NCI-H510A treated with DMSO at 0.1 percent for 48 hours (cell line): ENCODE measurements around the gene CHST6.
"Not testable (repeated sequence)": the region's sequence is repeated elsewhere in the genome, so short reads cannot be mapped to it uniquely, and the experiment has no call there.

Source experiments
- DNase-seq: peaks from one replicate; lab custom pipeline; 2025; lab: John Stamatoyannopoulos, UW

The CHST6 gene

GRCh38 chr16:75502916-75503605 is 7.8 kb upstream of the CHST6 start:
- no peak for DNase-seq

- DNase-seq, result not testable (repeated sequence)
Measured at GRCh38 chr16:75501820-75502219, 6.6 kb upstream of the CHST6 start.

GRCh38 chr16:75501359-75501758 is 6.1 kb upstream of the CHST6 start:
- DNase-seq, result no peak

- DNase-seq, result peak; percentile 7
Measured at GRCh38 chr16:75498605-75499322, 3.5 kb upstream of the CHST6 start.

- no peak for DNase-seq
Measured at GRCh38 chr16:75497558-75497957, 2.3 kb upstream of the CHST6 start.

GRCh38 chr16:75494661-75495075 is 573 bp downstream of the CHST6 start:
- DNase-seq, result no peak

- no peak for DNase-seq
Measured at GRCh38 chr16:75494184-75494583, 1.1 kb downstream of the CHST6 start.

- DNase-seq, result no peak
Measured at GRCh38 chr16:75491876-75492275, 3.4 kb downstream of the CHST6 start.

- DNase-seq, result no peak
Measured at GRCh38 chr16:75488322-75488721, 6.9 kb downstream of the CHST6 start.

- no peak for DNase-seq
Measured at GRCh38 chr16:75486676-75487313, 8.4 kb downstream of the CHST6 start.

- peak; percentile 75 for DNase-seq
Measured at GRCh38 chr16:75486014-75486675, 9.1 kb downstream of the CHST6 start.

- DNase-seq, result no peak
Measured at GRCh38 chr16:75485230-75486013, 9.8 kb downstream of the CHST6 start.

- no peak for DNase-seq
Measured at GRCh38 chr16:75483222-75483621, 12.0 kb downstream of the CHST6 start.

- no peak for DNase-seq
Measured at GRCh38 chr16:75482434-75483205, 12.6 kb downstream of the CHST6 start.

- no peak for DNase-seq
Measured at GRCh38 chr16:75481475-75481874, 13.8 kb downstream of the CHST6 start.

GRCh38 chr16:75479421-75479990 is 15.7 kb downstream of the CHST6 start:
- DNase-seq, result no peak

- no peak for DNase-seq
Measured at GRCh38 chr16:75478480-75479345, 16.5 kb downstream of the CHST6 start.

- DNase-seq, result peak; percentile 17
Measured at GRCh38 chr16:75477680-75478473, 17.4 kb downstream of the CHST6 start.

GRCh38 chr16:75476817-75477216 is 18.4 kb downstream of the CHST6 start:
- DNase-seq, result no peak
